ENCODE measurements around the gene NADK2.
A peak's percentile ranks its signal among the peaks of the same experiment; 100 is the strongest.

NADK2 gene

DNA sequence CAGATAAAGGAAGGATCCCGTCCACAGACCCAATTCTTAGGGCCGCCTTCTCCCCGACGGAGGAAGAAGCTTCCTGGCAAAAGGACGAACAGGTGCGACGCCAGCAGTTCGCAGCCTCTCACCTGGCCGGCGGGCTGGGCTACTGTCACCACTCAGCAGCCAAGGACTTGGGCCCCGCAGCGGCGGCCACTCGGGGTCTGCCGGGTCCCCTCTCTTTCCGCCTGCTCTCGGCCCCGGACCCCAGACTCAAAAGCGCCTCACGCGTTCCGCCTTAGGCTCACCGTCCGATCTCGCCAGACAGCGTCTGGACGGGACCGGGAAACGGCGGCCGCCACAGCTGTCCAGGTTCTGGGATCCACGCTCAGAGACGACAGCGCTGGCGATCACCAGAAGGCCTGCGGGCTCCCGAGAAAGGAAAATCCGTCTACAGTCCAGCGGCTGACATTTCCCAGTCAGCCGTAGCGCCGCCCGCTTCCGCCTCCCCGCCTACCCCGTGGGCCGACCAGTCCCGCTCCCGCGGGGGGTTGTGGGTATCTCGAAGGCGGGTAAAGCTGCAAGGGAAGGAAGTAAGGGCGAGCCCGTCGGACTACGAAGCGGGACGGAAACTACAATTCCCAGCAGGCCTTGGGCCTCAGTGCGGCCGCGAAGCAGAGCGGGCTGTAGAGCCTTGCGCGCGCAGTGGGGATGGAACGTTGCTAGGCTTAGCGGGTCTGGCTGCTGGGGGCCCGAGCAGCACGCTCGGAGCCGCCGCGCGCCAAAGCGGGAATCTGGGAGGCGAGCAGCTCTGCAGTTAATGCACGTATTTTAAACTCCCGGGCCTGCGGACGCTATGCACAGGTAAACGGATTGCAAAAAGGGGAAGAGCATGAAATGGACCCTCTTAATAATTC, 90.0 kb downstream of the NADK2 start, which contains the start of the genes LMBRD2 and SKP2 (continued):
- TF ChIP-seq, protein P1, sequence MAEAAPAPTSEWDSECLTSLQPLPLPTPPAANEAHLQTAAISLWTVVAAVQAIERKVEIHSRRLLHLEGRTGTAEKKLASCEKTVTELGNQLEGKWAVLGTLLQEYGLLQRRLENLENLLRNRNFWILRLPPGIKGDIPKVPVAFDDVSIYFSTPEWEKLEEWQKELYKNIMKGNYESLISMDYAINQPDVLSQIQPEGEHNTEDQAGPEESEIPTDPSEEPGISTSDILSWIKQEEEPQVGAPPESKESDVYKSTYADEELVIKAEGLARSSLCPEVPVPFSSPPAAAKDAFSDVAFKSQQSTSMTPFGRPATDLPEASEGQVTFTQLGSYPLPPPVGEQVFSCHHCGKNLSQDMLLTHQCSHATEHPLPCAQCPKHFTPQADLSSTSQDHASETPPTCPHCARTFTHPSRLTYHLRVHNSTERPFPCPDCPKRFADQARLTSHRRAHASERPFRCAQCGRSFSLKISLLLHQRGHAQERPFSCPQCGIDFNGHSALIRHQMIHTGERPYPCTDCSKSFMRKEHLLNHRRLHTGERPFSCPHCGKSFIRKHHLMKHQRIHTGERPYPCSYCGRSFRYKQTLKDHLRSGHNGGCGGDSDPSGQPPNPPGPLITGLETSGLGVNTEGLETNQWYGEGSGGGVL (tag by site-specific recombination; IDR thresholded peaks at IDR 0.05): no peak
- TF ChIP-seq ZNF626 (tag by site-specific recombination; IDR thresholded peaks at IDR 0.05): no peak
- TF ChIP-seq KLF7 (tag by site-specific recombination; IDR thresholded peaks at IDR 0.05; ENCODE audit: borderline replicate concordance): no peak; the same call in 1 of the 2 replicates
- TF ChIP-seq ZNF114 (tag by site-specific recombination; IDR thresholded peaks at IDR 0.05): no peak
- no peak for TF ChIP-seq ZSCAN5A (tag by site-specific recombination; IDR thresholded peaks at IDR 0.05)
- peak; percentile 21; the same call in 1 of the 2 replicates for TF ChIP-seq ZNF324 (tag by site-specific recombination; IDR thresholded peaks at IDR 0.05)
- peak; percentile 49; the same call in 1 of the 2 replicates for TF ChIP-seq ZNF692 (tag by site-specific recombination; IDR thresholded peaks at IDR 0.05)
- no peak for TF ChIP-seq HOXA7 (CRISPR knock-in tag; IDR thresholded peaks at IDR 0.05; ENCODE audit: borderline replicate concordance)
- TF ChIP-seq ZNF391 (tag by site-specific recombination; IDR thresholded peaks at IDR 0.05; ENCODE audit: borderline replicate concordance, low read depth): no peak
- TF ChIP-seq ZEB2 (tag by site-specific recombination; IDR thresholded peaks at IDR 0.05): peak; percentile 85
- no peak for TF ChIP-seq ZNF26 (tag by site-specific recombination; IDR thresholded peaks at IDR 0.05)
- TF ChIP-seq PRDM2 (tag by site-specific recombination; IDR thresholded peaks at IDR 0.05; ENCODE audit: borderline replicate concordance): no peak
- TF ChIP-seq ZBTB49 (tag by site-specific recombination; IDR thresholded peaks at IDR 0.05; ENCODE audit: low read depth): no peak
- peak; percentile 63 for TF ChIP-seq ZFP37 (tag by site-specific recombination; IDR thresholded peaks at IDR 0.05)
- no peak for TF ChIP-seq BCL6B (tag by site-specific recombination; IDR thresholded peaks at IDR 0.05)
- TF ChIP-seq, protein P2, sequence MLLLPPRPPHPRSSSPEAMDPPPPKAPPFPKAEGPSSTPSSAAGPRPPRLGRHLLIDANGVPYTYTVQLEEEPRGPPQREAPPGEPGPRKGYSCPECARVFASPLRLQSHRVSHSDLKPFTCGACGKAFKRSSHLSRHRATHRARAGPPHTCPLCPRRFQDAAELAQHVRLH (tag by site-specific recombination; IDR thresholded peaks at IDR 0.05): peak; percentile 90
- TF ChIP-seq, protein P3, sequence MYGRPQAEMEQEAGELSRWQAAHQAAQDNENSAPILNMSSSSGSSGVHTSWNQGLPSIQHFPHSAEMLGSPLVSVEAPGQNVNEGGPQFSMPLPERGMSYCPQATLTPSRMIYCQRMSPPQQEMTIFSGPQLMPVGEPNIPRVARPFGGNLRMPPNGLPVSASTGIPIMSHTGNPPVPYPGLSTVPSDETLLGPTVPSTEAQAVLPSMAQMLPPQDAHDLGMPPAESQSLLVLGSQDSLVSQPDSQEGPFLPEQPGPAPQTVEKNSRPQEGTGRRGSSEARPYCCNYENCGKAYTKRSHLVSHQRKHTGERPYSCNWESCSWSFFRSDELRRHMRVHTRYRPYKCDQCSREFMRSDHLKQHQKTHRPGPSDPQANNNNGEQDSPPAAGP (tag by site-specific recombination; IDR thresholded peaks at IDR 0.05): peak; percentile 69
- TF ChIP-seq SP3 (tag by site-specific recombination; IDR thresholded peaks at IDR 0.05): peak; percentile 97
- TF ChIP-seq ZNF555 (tag by site-specific recombination; conservative IDR thresholded peaks at IDR 0.05): no peak
